MM.1S (cell line): ENCODE data around the gene RNASE8.

Experiments used
- CTCF ChIP-seq: fragments of 300-600 bp; sonication (generic); IDR thresholded peaks from 2 replicates; pipeline ENCODE4 v1.5.1; 2016; ENCODE audit warnings: antibody characterized with exemption, low read length, mixed read lengths
- EZH2 ChIP-seq: fragments of 300-600 bp; sonication (generic); optimal IDR thresholded peaks from 2 replicates; pipeline ENCODE3; 2017; ENCODE audit warnings: low read depth, mild to moderate bottlenecking, antibody characterized with exemption, low read length, mixed read lengths

GRCh38 chr14:21017528-21018245, 39.9 kb upstream of the RNASE8 start:
- TF ChIP-seq CTCF: no peak
- no peak for TF ChIP-seq EZH2
